ENCODE data around the gene LOXL1.

LOXL1 gene

DNA sequence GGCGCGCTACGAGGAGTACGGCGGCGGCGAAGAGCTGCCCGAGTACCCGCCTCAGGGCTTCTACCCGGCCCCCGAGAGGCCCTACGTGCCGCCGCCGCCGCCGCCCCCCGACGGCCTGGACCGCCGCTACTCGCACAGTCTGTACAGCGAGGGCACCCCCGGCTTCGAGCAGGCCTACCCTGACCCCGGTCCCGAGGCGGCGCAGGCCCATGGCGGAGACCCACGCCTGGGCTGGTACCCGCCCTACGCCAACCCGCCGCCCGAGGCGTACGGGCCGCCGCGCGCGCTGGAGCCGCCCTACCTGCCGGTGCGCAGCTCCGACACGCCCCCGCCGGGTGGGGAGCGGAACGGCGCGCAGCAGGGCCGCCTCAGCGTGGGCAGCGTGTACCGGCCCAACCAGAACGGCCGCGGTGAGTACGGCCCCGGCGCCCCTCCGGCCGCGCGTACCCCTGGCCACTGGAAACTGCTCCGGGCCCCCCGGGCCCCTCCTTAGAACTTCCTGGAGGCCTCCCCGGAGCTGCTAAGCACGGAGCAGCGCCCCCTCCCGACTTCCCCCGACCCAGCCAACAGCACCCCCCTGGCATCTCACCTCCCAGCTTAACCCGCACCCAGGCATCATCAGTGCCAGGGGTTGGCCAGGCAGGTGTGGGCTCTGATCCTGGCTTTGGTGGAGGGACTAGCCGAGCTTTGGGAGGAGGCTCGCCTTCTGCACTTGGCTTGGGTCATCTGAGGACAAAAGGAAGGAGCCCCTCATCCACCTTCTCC lies 1.4 kb downstream of the LOXL1 start:
- in situ Hi-C loops (cut with MboI; ENCODE audit: low pct_unique_long_range_greater_than_20kb, low sequenced_read_pairs, unreplicated experiment) = no loop called here
- TF ChIP-seq, protein P1, sequence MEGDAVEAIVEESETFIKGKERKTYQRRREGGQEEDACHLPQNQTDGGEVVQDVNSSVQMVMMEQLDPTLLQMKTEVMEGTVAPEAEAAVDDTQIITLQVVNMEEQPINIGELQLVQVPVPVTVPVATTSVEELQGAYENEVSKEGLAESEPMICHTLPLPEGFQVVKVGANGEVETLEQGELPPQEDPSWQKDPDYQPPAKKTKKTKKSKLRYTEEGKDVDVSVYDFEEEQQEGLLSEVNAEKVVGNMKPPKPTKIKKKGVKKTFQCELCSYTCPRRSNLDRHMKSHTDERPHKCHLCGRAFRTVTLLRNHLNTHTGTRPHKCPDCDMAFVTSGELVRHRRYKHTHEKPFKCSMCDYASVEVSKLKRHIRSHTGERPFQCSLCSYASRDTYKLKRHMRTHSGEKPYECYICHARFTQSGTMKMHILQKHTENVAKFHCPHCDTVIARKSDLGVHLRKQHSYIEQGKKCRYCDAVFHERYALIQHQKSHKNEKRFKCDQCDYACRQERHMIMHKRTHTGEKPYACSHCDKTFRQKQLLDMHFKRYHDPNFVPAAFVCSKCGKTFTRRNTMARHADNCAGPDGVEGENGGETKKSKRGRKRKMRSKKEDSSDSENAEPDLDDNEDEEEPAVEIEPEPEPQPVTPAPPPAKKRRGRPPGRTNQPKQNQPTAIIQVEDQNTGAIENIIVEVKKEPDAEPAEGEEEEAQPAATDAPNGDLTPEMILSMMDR (IDR thresholded peaks at IDR 0.05; ENCODE audit: extremely low read depth, insufficient read depth, missing control alignments) = peak; percentile 32
- DNase-seq (ENCODE audit: low spot score) = peak; percentile 80

DNA sequence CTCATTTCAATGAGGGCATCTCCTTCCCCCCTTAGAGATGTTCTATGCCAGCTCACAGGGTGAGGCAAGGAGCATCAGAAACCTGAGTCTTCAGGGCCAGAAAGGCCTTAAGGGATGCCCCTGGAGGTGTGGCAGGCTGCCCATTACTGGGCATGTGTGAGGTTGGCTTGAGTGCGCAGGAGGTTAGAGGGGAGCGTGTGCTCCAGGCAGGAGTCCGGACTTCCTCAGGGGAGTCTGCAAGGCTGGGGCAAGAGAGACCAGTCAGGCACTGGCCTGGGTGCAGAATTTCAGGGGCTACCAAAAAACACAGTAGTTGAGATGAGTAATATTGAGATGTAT lies 1.9 kb downstream of the LOXL1 start:
- TF ChIP-seq, protein P1 (IDR thresholded peaks at IDR 0.05; ENCODE audit: extremely low read depth, insufficient read depth, missing control alignments) = no peak
- in situ Hi-C loops (cut with MboI; ENCODE audit: low pct_unique_long_range_greater_than_20kb, low sequenced_read_pairs, unreplicated experiment) = no loop called here
- DNase-seq (ENCODE audit: low spot score) = no peak

DNA sequence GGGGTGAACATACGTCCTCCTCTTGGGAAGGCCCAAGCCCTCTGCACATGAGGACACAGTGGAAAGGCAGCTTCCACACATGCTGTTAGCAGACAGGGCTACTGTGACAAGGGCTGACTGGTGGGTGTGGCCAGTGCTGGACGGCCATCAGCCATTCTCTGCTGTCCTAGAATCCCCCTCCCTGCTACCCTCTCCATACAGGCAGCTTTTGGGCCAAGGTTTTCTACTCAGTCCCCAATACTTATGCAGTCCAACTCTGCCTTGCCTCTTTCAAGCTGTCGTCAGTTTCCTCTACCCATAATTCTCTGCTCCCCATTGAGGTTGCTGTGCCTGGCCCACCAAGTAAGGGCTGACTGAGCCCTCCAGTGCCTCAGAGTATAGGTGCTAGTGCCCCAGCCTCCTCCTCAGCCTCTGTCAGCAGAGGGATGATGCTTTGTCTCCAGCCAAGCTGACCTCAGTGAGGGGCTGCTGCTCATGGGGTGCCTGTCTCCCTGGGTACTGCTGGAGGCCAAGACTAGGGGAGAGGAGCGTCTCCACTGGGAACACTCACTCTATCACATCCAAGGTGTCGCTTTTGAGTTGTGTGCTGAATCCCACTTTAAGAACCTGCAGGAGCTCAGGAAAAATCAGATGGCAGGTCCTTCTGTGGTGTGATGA lies 2.8 kb downstream of the LOXL1 start:
- TF ChIP-seq, protein P1 (IDR thresholded peaks at IDR 0.05; ENCODE audit: extremely low read depth, insufficient read depth, missing control alignments) = no peak
- DNase-seq (ENCODE audit: low spot score) = no peak
- in situ Hi-C loops (cut with MboI; ENCODE audit: low pct_unique_long_range_greater_than_20kb, low sequenced_read_pairs, unreplicated experiment) = no loop called here

GRCh38 chr15:73930371-73930770 lies 4.1 kb downstream of the LOXL1 start:
- TF ChIP-seq, protein P1 (IDR thresholded peaks at IDR 0.05; ENCODE audit: extremely low read depth, insufficient read depth, missing control alignments) = no peak
- no peak for DNase-seq (ENCODE audit: low spot score)
- in situ Hi-C loops (cut with MboI; ENCODE audit: low pct_unique_long_range_greater_than_20kb, low sequenced_read_pairs, unreplicated experiment) = no loop called here

DNA sequence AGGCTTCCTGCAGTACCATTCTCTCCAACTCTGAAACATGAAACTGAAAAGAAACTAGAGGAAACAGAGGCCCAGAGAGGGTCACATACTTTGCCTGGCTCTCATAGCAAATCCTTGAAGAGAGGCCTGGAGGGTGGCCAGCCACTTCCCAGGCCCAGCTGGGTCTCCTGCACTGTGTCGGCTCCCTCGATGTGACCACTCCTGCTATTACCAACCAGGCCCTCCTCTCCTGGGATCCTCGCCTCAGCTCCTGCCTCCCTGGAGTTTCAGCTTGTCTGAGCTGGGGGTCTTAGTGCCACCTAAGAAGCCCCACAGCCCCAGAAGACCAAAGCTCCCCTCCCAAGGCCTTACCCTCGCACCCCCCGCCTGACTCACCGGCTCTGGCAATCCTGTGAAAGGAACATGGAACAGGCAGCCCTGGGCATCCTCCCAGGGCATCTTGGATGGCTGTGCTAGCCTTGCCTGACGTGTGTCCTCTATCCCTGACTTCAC lies 4.6 kb downstream of the LOXL1 start:
- in situ Hi-C loops (cut with MboI; ENCODE audit: low pct_unique_long_range_greater_than_20kb, low sequenced_read_pairs, unreplicated experiment) = no loop called here
- no peak for DNase-seq (ENCODE audit: low spot score)

DNA sequence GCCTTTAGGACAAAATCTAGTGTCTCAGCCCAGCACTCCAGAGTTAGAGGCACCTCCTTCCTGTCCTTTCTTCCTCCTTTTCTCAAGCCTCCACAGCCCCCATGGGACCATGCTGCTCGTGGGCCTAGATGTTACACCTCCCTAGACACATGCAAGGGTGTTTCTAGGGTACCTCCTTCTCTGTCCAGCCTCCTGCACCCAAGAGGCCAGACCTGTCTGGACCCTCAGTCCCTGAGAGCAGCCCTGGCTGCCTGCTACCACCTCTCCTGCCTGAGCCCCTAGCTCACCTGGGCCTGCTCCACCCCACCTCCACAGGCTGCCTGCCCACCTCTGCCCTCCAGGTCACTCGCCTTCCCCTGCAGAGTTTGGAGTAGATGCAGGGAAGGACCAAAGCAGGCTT lies 5.2 kb downstream of the LOXL1 start:
- TF ChIP-seq, protein P1 (IDR thresholded peaks at IDR 0.05; ENCODE audit: extremely low read depth, insufficient read depth, missing control alignments) = no peak
- DNase-seq (ENCODE audit: low spot score) = no peak
- in situ Hi-C loops (cut with MboI; ENCODE audit: low pct_unique_long_range_greater_than_20kb, low sequenced_read_pairs, unreplicated experiment) = no loop called here

More for the DNA sequence above, 4.6 kb downstream of the LOXL1 start:
- TF ChIP-seq, protein P1 (IDR thresholded peaks at IDR 0.05; ENCODE audit: extremely low read depth, insufficient read depth, missing control alignments) = no peak

Measured in GM13977 (cell line).